SK-N-SH (cell line): Measurements from ENCODE around the gene ABAT. TPM values are rescaled to one million over a fixed set of nuclear protein-coding genes. Genes with fewer than 3 reads are reported as not detected.

ENCODE experiments used
- CTCF ChIA-PET: fragments of 300-600, 350-600 bp; formaldehyde crosslinking; extraction: SDS; loops from one replicate; lab custom pipeline; 2021; lab: Yijun Ruan, JAX
- POLR2A ChIA-PET: fragments of 350-600 bp; sonication (Branson Sonifier 250); formaldehyde crosslinking; extraction: SDS; loops from one replicate; lab custom pipeline; 2020; ENCODE audit warnings: antibody characterized with exemption, inconsistent platforms; lab: Yijun Ruan, JAX
- DNase-seq: peaks from one replicate; pipeline ENCODE4 v3.0.0; 2012
- H2AFZ ChIP-seq: fragments of 200-600 bp; sonication (generic); 2 replicates; pipeline ENCODE4 v1.8.1; 2016; ENCODE audit warnings: antibody characterized with exemption, mild to moderate bottlenecking, low read depth
- H3F3A ChIP-seq: fragments of 200-600 bp; sonication (generic); replicated peaks from 2 replicates; pipeline ENCODE3; 2016; ENCODE audit warnings: antibody characterized with exemption, mild to moderate bottlenecking; ENCODE audit not compliant: insufficient read depth
- H3K27ac ChIP-seq, 2 experiments: fragments of 200-500 bp in 1 of 2; fragments of 200-600 bp in 1 of 2; sonication (Bioruptor generic) in 1 of 2; sonication (generic), shearing (Covaris generic) in 1 of 2; 2 replicates each; pipeline versions ENCODE4 v1.5.1 to v1.6.1; 2014 to 2016; ENCODE audit warnings: low read depth in 2 of 2, inconsistent platforms in 1 of 2, low read length in 1 of 2, mild to moderate bottlenecking in 1 of 2, mixed read lengths in 1 of 2
- H3K27me3 ChIP-seq: fragments of 200-600 bp; sonication (generic), shearing (Covaris generic); 2 replicates; pipeline ENCODE4 v1.6.1; 2016; ENCODE audit warnings: mixed run types; ENCODE audit not compliant: insufficient read depth
- H3K36me3 ChIP-seq, 2 experiments: fragments of 200-500 bp in 1 of 2; fragments of 200-600 bp in 1 of 2; sonication (Bioruptor generic) in 1 of 2; sonication (generic) in 1 of 2; replicated peaks in 1 of 2; 2 replicates each; pipeline versions ENCODE3 to v1.5.1; 2014 to 2016; ENCODE audit warnings: low read length in 1 of 2, mild to moderate bottlenecking in 1 of 2; ENCODE audit not compliant: insufficient read depth in 2 of 2, control insufficient read depth in 1 of 2
- H3K4me1 ChIP-seq, 2 experiments: fragments of 200-500 bp in 1 of 2; fragments of 200-600 bp in 1 of 2; sonication (Bioruptor generic) in 1 of 2; sonication (generic), shearing (Covaris generic) in 1 of 2; 2 replicates each; pipeline versions ENCODE4 v1.5.1 to v1.6.1; 2014 to 2016; ENCODE audit warnings: low read depth in 1 of 2, low read length in 1 of 2, mixed run types in 1 of 2; ENCODE audit not compliant: insufficient read depth in 2 of 2, control insufficient read depth in 1 of 2
- H3K4me2 ChIP-seq: fragments of 200-600 bp; sonication (generic), shearing (Covaris generic); 2 replicates; pipeline ENCODE4 v1.6.1; 2017; ENCODE audit warnings: mixed run types
- H3K4me3 ChIP-seq, 2 experiments: fragments of 200-500 bp in 1 of 2; fragments of 200-600 bp in 1 of 2; sonication (Bioruptor generic) in 1 of 2; sonication (generic), shearing (Covaris generic) in 1 of 2; 2 replicates each; pipeline versions ENCODE4 v1.5.1 to v1.8.1; 2014 to 2016; ENCODE audit warnings: low read depth in 2 of 2, inconsistent platforms in 1 of 2, low read length in 1 of 2, mild to moderate bottlenecking in 1 of 2, mixed read lengths in 1 of 2, moderate library complexity in 1 of 2
- H3K79me2 ChIP-seq: fragments of 200-600 bp; sonication (generic); 2 replicates; pipeline ENCODE4 v1.8.1; 2017; ENCODE audit warnings: mild to moderate bottlenecking; ENCODE audit not compliant: insufficient read depth
- H3K9ac ChIP-seq: fragments of 200-600 bp; sonication (generic); 2 replicates; pipeline ENCODE4 v1.6.1; 2017; ENCODE audit warnings: mixed run types
- H3K9me2 ChIP-seq: fragments of 200-600 bp; sonication (generic); 2 replicates; pipeline ENCODE4 v1.6.1; 2017; ENCODE audit warnings: mixed run types
- H3K9me3 ChIP-seq: fragments of 200-600 bp; sonication (generic); 2 replicates; pipeline ENCODE4 v1.6.1; 2017; ENCODE audit warnings: mixed run types, mild to moderate bottlenecking, moderate library complexity
- H4K20me1 ChIP-seq: fragments of 200-600 bp; sonication (generic); 2 replicates; pipeline ENCODE4 v1.6.1; 2017; ENCODE audit warnings: mild to moderate bottlenecking, mixed run types; ENCODE audit not compliant: insufficient read depth
- CTCF ChIP-seq: fragments of 200-600 bp; sonication (generic); IDR thresholded peaks from 2 replicates; pipeline ENCODE4 v1.6.1; 2017; ENCODE audit warnings: antibody characterized with exemption, mild to moderate bottlenecking, moderate library complexity
- FOSL2 ChIP-seq: IDR thresholded peaks from 2 replicates; pipeline ENCODE4 v1.4.0; 2012; ENCODE audit warnings: low read depth, mild to moderate bottlenecking, moderate library complexity, borderline replicate concordance
- FOXJ3 ChIP-seq: sonication (generic); formaldehyde crosslinking; IDR thresholded peaks from 2 replicates; pipeline ENCODE4 v1.5.1; 2020; ENCODE audit warnings: mild to moderate bottlenecking, missing genetic modification reagents
- GATA2 ChIP-seq: sonication (generic); formaldehyde crosslinking; IDR thresholded peaks from 2 replicates; pipeline ENCODE4 v1.5.0; 2020; ENCODE audit warnings: mild to moderate bottlenecking, missing genetic modification reagents
- POLR2AphosphoS5 ChIP-seq: IDR thresholded peaks from 2 replicates; pipeline ENCODE4 v1.6.1; 2012; ENCODE audit warnings: low read depth, low read length
- RAD21 ChIP-seq: IDR thresholded peaks from 2 replicates; pipeline ENCODE4 v1.6.1; 2012; ENCODE audit warnings: mild to moderate bottlenecking, low read length
- RCOR1 ChIP-seq: fragments of 150-350 bp; IDR thresholded peaks from 2 replicates; pipeline ENCODE4 v1.6.1; 2017; ENCODE audit warnings: antibody characterized with exemption, low read length
- SIN3A ChIP-seq: IDR thresholded peaks from 2 replicates; pipeline ENCODE4 v1.6.1; 2012; ENCODE audit warnings: low read depth, mild to moderate bottlenecking, low read length, moderate library complexity, borderline replicate concordance
- SMC3 ChIP-seq: IDR thresholded peaks from 2 replicates; pipeline ENCODE4 v1.6.1; 2012; ENCODE audit warnings: low read depth, low read length, improper control_type of control experiment
- YY1 ChIP-seq: IDR thresholded peaks from 2 replicates; pipeline ENCODE4 v1.4.0; 2012; ENCODE audit warnings: low read depth, mild to moderate bottlenecking
- WGBS: methylation state at CpG from one replicate; pipeline ENCODE4 v1.1.6; 2017; ENCODE audit warnings: low lambda C conversion rate; 5-methylcytosine and 5-hydroxymethylcytosine counted together
- polyA plus RNA-seq, 3 experiments: library from polyadenylated mRNA; depleted of rRNA; stranded (reverse); fragments of >200 nt; gene quantifications; 2 replicates each; pipeline ENCODE4 v1.2.3, GENCODE V29; 2012
- TF ChIP-seq, protein P1 (sequence below): fragments of 150-350 bp; IDR thresholded peaks from 2 replicates; pipeline ENCODE4 v1.6.1; 2017; ENCODE audit warnings: antibody characterized with exemption, low read length, low read depth, borderline replicate concordance

Gene ABAT
- polyA plus RNA-seq, 1 of the 3 experiments (the other 2 are of a cell fraction) = 4.7 TPM

- DNase-seq = no peak
- Histone ChIP-seq H3K4me2 (no peak overlapping the region), H3K79me2 (no peaks in the 10 kb centered on the region), H3K27me3 (no peaks in the 10 kb centered on the region), H3K36me3 (no peaks in the 10 kb centered on the region), H3K9me2 (no peaks in the 10 kb centered on the region), H3K27ac (no peak overlapping the region), H3F3A (peaks cover 5% of the 10 kb centered on the region), H3K4me1 (peaks cover 20 to 44% of the 10 kb centered on the region in 2 experiments; a peak in 2 of 4 replicates), H3K4me3 (no peak overlapping the region), H4K20me1 (no peaks in the 10 kb centered on the region), H3K9ac (no peak overlapping the region), H3K9me3 (no peaks in the 10 kb centered on the region), H2AFZ (no peak overlapping the region)
- WGBS = 71% methylated on average over 2 of the region's 2 CpGs
- ChIA-PET CTCF (interaction anchor here (0.7 to 1.3 kb wide), 2 partner anchors 10 to 34 kb away, joined by 3 read pairs; no protein-coding TSS in a partner anchor), POLR2A (no interaction called here)
- TF ChIP-seq CTCF = no peak
- no peak for TF ChIP-seq FOSL2
- TF ChIP-seq, protein P1, sequence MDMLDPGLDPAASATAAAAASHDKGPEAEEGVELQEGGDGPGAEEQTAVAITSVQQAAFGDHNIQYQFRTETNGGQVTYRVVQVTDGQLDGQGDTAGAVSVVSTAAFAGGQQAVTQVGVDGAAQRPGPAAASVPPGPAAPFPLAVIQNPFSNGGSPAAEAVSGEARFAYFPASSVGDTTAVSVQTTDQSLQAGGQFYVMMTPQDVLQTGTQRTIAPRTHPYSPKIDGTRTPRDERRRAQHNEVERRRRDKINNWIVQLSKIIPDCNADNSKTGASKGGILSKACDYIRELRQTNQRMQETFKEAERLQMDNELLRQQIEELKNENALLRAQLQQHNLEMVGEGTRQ = no peak
- TF ChIP-seq SIN3A = no peak
- no peak for TF ChIP-seq POLR2AphosphoS5
- TF ChIP-seq GATA2 = no peak
- TF ChIP-seq RAD21 = no peak
- no peak for TF ChIP-seq SMC3
Measured at GRCh38 chr16:8679151-8679550, 4.7 kb downstream of the ABAT start.

- Histone ChIP-seq H3K36me3 (no peaks in the 10 kb centered on the region), H3K9ac (no peak overlapping the region), H3F3A (peaks cover 5% of the 10 kb centered on the region), H3K27ac (peak overlapping the region in 1 of 2 experiments; percentile 34; a peak in 1 of 4 replicates), H3K9me2 (no peaks in the 10 kb centered on the region), H3K4me1 (peaks cover 7 to 30% of the 10 kb centered on the region in 2 experiments; a peak in 2 of 4 replicates), H3K4me3 (no peak overlapping the region), H3K79me2 (no peaks in the 10 kb centered on the region), H3K27me3 (no peaks in the 10 kb centered on the region), H2AFZ (no peak overlapping the region), H4K20me1 (no peaks in the 10 kb centered on the region), H3K9me3 (no peaks in the 10 kb centered on the region), H3K4me2 (no peak overlapping the region)
- POLR2A ChIA-PET = interaction anchor here (0.7 kb wide), 1 partner anchor 13 kb away, joined by 3 read pairs; no protein-coding TSS in a partner anchor
- WGBS = 48% methylated on average over 9 of the region's 9 CpGs
- CTCF ChIA-PET = no interaction called here
- TF ChIP-seq CTCF = no peak
- peak; percentile 64 for TF ChIP-seq GATA2
- no peak for TF ChIP-seq YY1
- TF ChIP-seq RAD21 = no peak
- TF ChIP-seq FOXJ3 = 0 out of 2 replicates have a peak, but pooled peaks have one; percentile 37
- TF ChIP-seq RCOR1 = 0 out of 2 replicates have a peak, but pooled peaks have one; percentile 21
- peak; percentile 54 for DNase-seq
Measured at GRCh38 chr16:8682551-8683259, 8.3 kb downstream of the ABAT start.
